Stimulated activated memory B cell treated with anti-CD40 and anti-IgM and Interleukin-4, amounts not matched to agents 10 μg/mL and 1 μg/mL and 100 μg/mL, for 72 hours (primary cell): ENCODE data around the gene SAMD13.

ENCODE experiments used
- ATAC-seq: fragments of 150-1000 bp; cut with Tn5 transposase; 2 replicates; pipeline ENCODE4 v1.10.0; 2021
- H3K27ac Mint-ChIP-seq: one replicate; pipeline ENCODE4 v1.8.0; 2022; ENCODE audit warnings: mild to moderate bottlenecking, mixed read lengths
- H3K27me3 Mint-ChIP-seq: one replicate; pipeline ENCODE4 v1.8.0; 2022; ENCODE audit warnings: mixed read lengths
- H3K36me3 Mint-ChIP-seq: one replicate; pipeline ENCODE4 v1.8.0; 2022; ENCODE audit warnings: mixed read lengths
- H3K4me1 Mint-ChIP-seq: one replicate; pipeline ENCODE4 v1.8.0; 2022; ENCODE audit warnings: mixed read lengths
- H3K4me3 Mint-ChIP-seq: one replicate; pipeline ENCODE4 v1.8.0; 2022; ENCODE audit warnings: mild to moderate bottlenecking, moderate library complexity, mixed read lengths
- H3K9me3 Mint-ChIP-seq: one replicate; pipeline ENCODE4 v1.8.0; 2022; ENCODE audit warnings: mixed read lengths

Gene SAMD13

GRCh38 chr1:84366786-84367185 is 65.3 kb downstream of the SAMD13 start:
- H3K4me1 Mint-ChIP-seq: peaks cover 9% of the 10 kb centered on the region
- no peaks in the 10 kb centered on the region for H3K36me3 Mint-ChIP-seq
- no peak for ATAC-seq
- H3K27ac Mint-ChIP-seq: no peak overlapping the region
- H3K27me3 Mint-ChIP-seq: no peaks in the 10 kb centered on the region
- H3K4me3 Mint-ChIP-seq: no peak overlapping the region
- H3K9me3 Mint-ChIP-seq: no peaks in the 10 kb centered on the region

GRCh38 chr1:84367219-84367618 is 65.7 kb downstream of the SAMD13 start:
- no peak for ATAC-seq
- Mint-ChIP-seq H3K27ac (no peak overlapping the region), H3K4me1 (peaks cover 9% of the 10 kb centered on the region)

GRCh38 chr1:84368441-84368840 is 66.9 kb downstream of the SAMD13 start:
- no peak overlapping the region for H3K27ac Mint-ChIP-seq
- H3K36me3 Mint-ChIP-seq: no peaks in the 10 kb centered on the region
- no peaks in the 10 kb centered on the region for H3K27me3 Mint-ChIP-seq
- no peaks in the 10 kb centered on the region for H3K4me1 Mint-ChIP-seq
- H3K9me3 Mint-ChIP-seq: no peaks in the 10 kb centered on the region
- ATAC-seq: no peak
- H3K4me3 Mint-ChIP-seq: no peak overlapping the region

More at GRCh38 chr1:84367219-84367618, 65.7 kb downstream of the SAMD13 start:
- Mint-ChIP-seq H3K27me3 (no peaks in the 10 kb centered on the region), H3K9me3 (no peaks in the 10 kb centered on the region), H3K36me3 (no peaks in the 10 kb centered on the region), H3K4me3 (no peak overlapping the region)

GRCh38 chr1:84370266-84370665 is 68.8 kb downstream of the SAMD13 start:
- ATAC-seq: no peak
- no peak overlapping the region for H3K27ac Mint-ChIP-seq
- no peak overlapping the region for H3K4me3 Mint-ChIP-seq
- H3K4me1 Mint-ChIP-seq: no peaks in the 10 kb centered on the region
- H3K9me3 Mint-ChIP-seq: no peaks in the 10 kb centered on the region
- no peaks in the 10 kb centered on the region for H3K36me3 Mint-ChIP-seq
- H3K27me3 Mint-ChIP-seq: no peaks in the 10 kb centered on the region

- H3K27ac Mint-ChIP-seq: no peak overlapping the region
- H3K9me3 Mint-ChIP-seq: no peaks in the 10 kb centered on the region
- ATAC-seq: no peak
- no peak overlapping the region for H3K4me3 Mint-ChIP-seq
- H3K27me3 Mint-ChIP-seq: no peaks in the 10 kb centered on the region
- no peaks in the 10 kb centered on the region for H3K36me3 Mint-ChIP-seq
- H3K4me1 Mint-ChIP-seq: no peaks in the 10 kb centered on the region
Observed at GRCh38 chr1:84370831-84371394, 69.4 kb downstream of the SAMD13 start.

GRCh38 chr1:84373436-84374141 is 72.1 kb downstream of the SAMD13 start:
- Mint-ChIP-seq H3K9me3 (no peaks in the 10 kb centered on the region), H3K4me3 (no peak overlapping the region), H3K36me3 (no peaks in the 10 kb centered on the region), H3K27ac (no peak overlapping the region), H3K4me1 (no peaks in the 10 kb centered on the region), H3K27me3 (no peaks in the 10 kb centered on the region)
- ATAC-seq: no peak

GRCh38 chr1:84374991-84375696 is 73.6 kb downstream of the SAMD13 start:
- ATAC-seq: no peak
- Mint-ChIP-seq H3K27ac (no peak overlapping the region), H3K36me3 (no peaks in the 10 kb centered on the region), H3K27me3 (no peaks in the 10 kb centered on the region), H3K9me3 (no peaks in the 10 kb centered on the region), H3K4me3 (no peak overlapping the region), H3K4me1 (no peaks in the 10 kb centered on the region)

- no peaks in the 10 kb centered on the region for H3K36me3 Mint-ChIP-seq
- H3K27ac Mint-ChIP-seq: no peak overlapping the region
- no peaks in the 10 kb centered on the region for H3K27me3 Mint-ChIP-seq
- no peak overlapping the region for H3K4me3 Mint-ChIP-seq
- no peaks in the 10 kb centered on the region for H3K9me3 Mint-ChIP-seq
- H3K4me1 Mint-ChIP-seq: no peaks in the 10 kb centered on the region
- ATAC-seq: no peak
Observed at GRCh38 chr1:84376000-84376910, 74.7 kb downstream of the SAMD13 start.

- Mint-ChIP-seq H3K4me1 (no peaks in the 10 kb centered on the region), H3K9me3 (no peaks in the 10 kb centered on the region), H3K27ac (no peak overlapping the region), H3K4me3 (no peak overlapping the region), H3K27me3 (peaks cover 3% of the 10 kb centered on the region), H3K36me3 (no peaks in the 10 kb centered on the region)
- no peak for ATAC-seq
Observed at GRCh38 chr1:84377480-84378095, 76.1 kb downstream of the SAMD13 start.

GRCh38 chr1:84379138-84379916 is 77.8 kb downstream of the SAMD13 start:
- Mint-ChIP-seq H3K4me1 (no peaks in the 10 kb centered on the region), H3K9me3 (no peaks in the 10 kb centered on the region), H3K27ac (no peak overlapping the region), H3K27me3 (peaks cover 8% of the 10 kb centered on the region), H3K4me3 (no peak overlapping the region), H3K36me3 (no peaks in the 10 kb centered on the region)
- no peak for ATAC-seq

- H3K36me3 Mint-ChIP-seq: no peaks in the 10 kb centered on the region
- no peaks in the 10 kb centered on the region for H3K4me1 Mint-ChIP-seq
- no peak for ATAC-seq
- no peaks in the 10 kb centered on the region for H3K9me3 Mint-ChIP-seq
- H3K27me3 Mint-ChIP-seq: peaks cover 8% of the 10 kb centered on the region
- H3K4me3 Mint-ChIP-seq: no peak overlapping the region
- no peak overlapping the region for H3K27ac Mint-ChIP-seq
Observed at GRCh38 chr1:84379917-84380180, 78.3 kb downstream of the SAMD13 start.

- no peak for ATAC-seq
- Mint-ChIP-seq H3K9me3 (no peaks in the 10 kb centered on the region), H3K4me3 (no peak overlapping the region), H3K36me3 (no peaks in the 10 kb centered on the region), H3K27ac (no peak overlapping the region), H3K4me1 (peaks cover 4% of the 10 kb centered on the region), H3K27me3 (peaks cover 8% of the 10 kb centered on the region)
Observed at GRCh38 chr1:84382127-84382526, 80.6 kb downstream of the SAMD13 start.

GRCh38 chr1:84385347-84385746 is 83.8 kb downstream of the SAMD13 start:
- Mint-ChIP-seq H3K27me3 (peaks cover 8% of the 10 kb centered on the region), H3K9me3 (no peaks in the 10 kb centered on the region), H3K4me3 (no peak overlapping the region), H3K36me3 (no peaks in the 10 kb centered on the region), H3K4me1 (peaks cover 16% of the 10 kb centered on the region), H3K27ac (no peak overlapping the region)
- ATAC-seq: no peak

- Mint-ChIP-seq H3K4me1 (peaks cover 16% of the 10 kb centered on the region), H3K4me3 (no peak overlapping the region), H3K9me3 (no peaks in the 10 kb centered on the region), H3K36me3 (no peaks in the 10 kb centered on the region), H3K27ac (no peak overlapping the region), H3K27me3 (peaks cover 8% of the 10 kb centered on the region)
- no peak for ATAC-seq
Observed at GRCh38 chr1:84386716-84387479, 85.4 kb downstream of the SAMD13 start.
